ENCODE results near the gene BUD13.
"Not testable (repeated sequence)": the region's sequence is repeated elsewhere in the genome, so short reads cannot be mapped to it uniquely, and the experiment has no call there.

The BUD13 gene

GRCh38 chr11:116792144-116792868 is 19.5 kb upstream of the BUD13 start:
- DNase-seq (ENCODE audit: low read depth in 2 of 2) = no peak

- no peak for DNase-seq (ENCODE audit: low read depth in 2 of 2)
Measured at GRCh38 chr11:116791813-116792143, 19.0 kb upstream of the BUD13 start, which contains the start of gene APOA5. Gene APOA5, minus strand, starts transcription at chr11:116791879. Its CDS starts 19 bp downstream, at chr11:116791860.

- DNase-seq (ENCODE audit: low read depth in 2 of 2) = peak; percentile 43 to 53
Measured at GRCh38 chr11:116791002-116791812, 18.4 kb upstream of the BUD13 start.

GRCh38 chr11:116790167-116791001 is 17.6 kb upstream of the BUD13 start:
- DNase-seq (ENCODE audit: low read depth in 2 of 2) = no peak

- no peak for DNase-seq (ENCODE audit: low read depth in 2 of 2)
Measured at GRCh38 chr11:116788975-116789374, 16.2 kb upstream of the BUD13 start.

GRCh38 chr11:116788534-116788933 is 15.7 kb upstream of the BUD13 start:
- no peak for DNase-seq (ENCODE audit: low read depth in 2 of 2)

- DNase-seq (ENCODE audit: low read depth in 2 of 2) = peak; percentile 71
Measured at GRCh38 chr11:116787786-116788486, 15.1 kb upstream of the BUD13 start, which contains the start of gene ZPR1. Gene ZPR1, minus strand, starts transcription at chr11:116788023. Its CDS starts 33 bp downstream, at chr11:116787990.

GRCh38 chr11:116787436-116787785 is 14.6 kb upstream of the BUD13 start:
- DNase-seq (ENCODE audit: low read depth in 2 of 2) = no peak

GRCh38 chr11:116786966-116787365 is 14.2 kb upstream of the BUD13 start:
- DNase-seq (ENCODE audit: low read depth in 2 of 2) = no peak

GRCh38 chr11:116786326-116786725 is 13.5 kb upstream of the BUD13 start:
- no peak for DNase-seq (ENCODE audit: low read depth in 2 of 2)

GRCh38 chr11:116782728-116783127 is 9.9 kb upstream of the BUD13 start:
- DNase-seq (ENCODE audit: low read depth in 2 of 2) = no peak

- DNase-seq (ENCODE audit: low read depth in 2 of 2) = no peak
Measured at GRCh38 chr11:116778556-116778955, 5.8 kb upstream of the BUD13 start.

GRCh38 chr11:116777056-116777455 is 4.3 kb upstream of the BUD13 start:
- DNase-seq (ENCODE audit: low read depth in 2 of 2) = no peak

GRCh38 chr11:116776522-116776984 is 3.8 kb upstream of the BUD13 start:
- no peak for DNase-seq (ENCODE audit: low read depth in 2 of 2)

GRCh38 chr11:116775975-116776374 is 3.2 kb upstream of the BUD13 start:
- DNase-seq (ENCODE audit: low read depth in 2 of 2) = no peak

GRCh38 chr11:116774661-116775060 is 1.9 kb upstream of the BUD13 start:
- DNase-seq (ENCODE audit: low read depth in 2 of 2) = no peak

- DNase-seq (ENCODE audit: low read depth in 2 of 2) = no peak
Measured at GRCh38 chr11:116773203-116774097, 663 bp upstream of the BUD13 start.

- DNase-seq (ENCODE audit: low read depth in 2 of 2) = no peak
Measured at GRCh38 chr11:116771935-116772334, 852 bp downstream of the BUD13 start.

- DNase-seq (ENCODE audit: low read depth in 2 of 2) = no peak
Measured at GRCh38 chr11:116762132-116762531, 10.7 kb downstream of the BUD13 start.

- DNase-seq (ENCODE audit: low read depth in 2 of 2) = not testable (repeated sequence)
Measured at GRCh38 chr11:116756044-116756443, 16.7 kb downstream of the BUD13 start.

Data from activated CD8-positive, alpha-beta memory T cell treated with anti-CD3 and anti-CD28 coated beads for 4 hours (primary cell).